HG03280 (cell line): ENCODE results near the gene FAM89B.

Experiments
- ATAC-seq: cut with Tn5 transposase; IDR thresholded peaks from one replicate; pipeline ENCODE4 v1.9.1; 2021; ENCODE audit warnings: mild to moderate bottlenecking, moderate library complexity; ENCODE audit not compliant: unreplicated experiment

FAM89B gene

DNA sequence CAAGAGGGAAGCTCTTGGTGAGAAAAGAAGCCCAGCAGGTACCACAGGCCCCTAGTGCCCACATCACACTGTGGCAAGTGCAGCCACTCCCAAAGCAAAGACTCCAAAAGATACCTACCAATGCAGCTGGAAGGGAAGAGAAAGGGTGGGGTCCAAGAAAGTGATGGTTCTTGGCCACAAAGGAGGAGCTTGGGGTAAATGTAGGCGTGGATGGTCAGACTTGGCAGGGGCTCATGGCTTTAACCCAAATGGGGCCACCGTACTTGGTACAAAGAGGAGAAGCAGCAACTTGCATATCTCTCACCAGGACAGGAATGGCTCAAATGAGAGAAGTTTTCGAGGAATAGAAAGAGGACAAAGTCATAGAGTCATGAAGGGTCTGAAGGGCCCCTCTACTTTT, 36.9 kb downstream of the FAM89B start:
- ATAC-seq: no peak

DNA sequence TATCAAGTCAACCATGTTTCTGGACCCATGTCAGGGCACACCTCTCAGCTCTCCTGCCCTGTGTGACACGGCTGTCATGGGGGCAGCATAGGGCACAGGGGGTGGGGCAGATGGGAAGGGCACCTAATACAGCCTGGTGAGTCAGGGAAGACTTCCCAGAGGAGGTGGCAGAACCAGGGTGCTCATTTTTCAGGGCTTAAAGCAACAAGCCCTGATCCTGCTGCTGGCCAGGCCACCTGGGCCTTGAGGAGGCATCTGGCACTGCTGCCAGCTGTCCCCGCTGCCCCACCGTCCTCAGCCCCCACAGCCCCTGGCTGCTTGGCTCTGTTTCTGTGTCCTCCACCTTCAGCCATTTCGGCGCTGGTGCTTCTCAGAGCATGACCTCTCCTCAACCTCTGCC, 37.3 kb downstream of the FAM89B start:
- ATAC-seq: no peak

DNA sequence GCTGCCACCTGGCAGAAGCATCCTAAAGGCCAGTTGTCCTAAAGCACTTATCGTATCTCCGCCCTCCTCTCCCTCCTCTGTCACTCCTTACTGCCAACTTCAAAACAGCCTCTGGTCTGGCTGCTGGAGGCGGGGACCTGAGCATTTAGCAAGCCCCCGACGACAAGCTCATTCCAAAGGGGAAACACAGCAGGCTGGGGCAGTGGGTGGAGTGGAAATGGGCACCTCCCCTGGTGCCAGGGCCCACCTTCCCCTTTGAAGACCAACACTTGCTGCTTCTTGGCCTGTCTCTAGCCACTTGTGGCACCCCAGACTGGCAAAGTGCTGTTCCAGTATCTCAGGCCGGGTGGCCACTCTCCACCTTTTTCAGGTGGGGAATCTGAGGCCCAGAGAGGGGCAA, 38.1 kb downstream of the FAM89B start:
- no peak for ATAC-seq

DNA sequence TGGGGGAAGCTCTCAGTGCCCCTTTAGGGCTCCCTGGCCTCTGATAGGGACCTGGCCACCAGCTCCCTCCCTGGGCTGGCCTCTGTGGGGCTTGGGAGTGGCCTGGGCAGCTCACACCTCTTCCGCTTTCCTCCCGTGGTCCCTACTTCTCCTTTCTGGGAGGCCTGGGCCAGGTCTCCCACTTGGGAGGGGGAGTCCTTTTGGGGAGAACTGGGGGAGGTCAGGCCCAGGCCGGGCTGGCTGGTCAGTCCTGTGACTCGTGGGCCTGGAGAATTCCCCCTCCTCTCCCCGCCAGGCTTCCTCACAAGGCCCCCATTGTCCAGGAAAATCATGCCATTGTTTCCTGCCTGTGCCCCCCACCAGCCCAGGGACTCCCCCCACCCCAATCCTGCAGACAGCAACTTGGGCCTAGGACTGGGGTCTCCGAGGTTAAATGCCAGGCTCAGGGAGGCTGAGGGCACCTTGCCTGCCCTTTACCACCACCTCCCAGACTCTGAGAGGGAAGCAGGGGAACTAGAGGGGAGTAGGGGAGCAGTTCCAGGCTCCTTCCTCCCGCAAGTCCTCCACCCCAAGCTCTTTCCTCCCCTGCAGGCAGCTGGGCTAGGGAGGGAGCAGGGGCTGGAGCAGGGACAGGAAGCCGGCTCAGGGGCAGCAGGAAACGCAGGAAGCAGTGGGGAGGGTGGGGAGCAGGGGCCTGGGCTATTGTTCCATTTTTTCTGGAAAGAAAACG, 38.9 kb downstream of the FAM89B start:
- ATAC-seq: no peak

DNA sequence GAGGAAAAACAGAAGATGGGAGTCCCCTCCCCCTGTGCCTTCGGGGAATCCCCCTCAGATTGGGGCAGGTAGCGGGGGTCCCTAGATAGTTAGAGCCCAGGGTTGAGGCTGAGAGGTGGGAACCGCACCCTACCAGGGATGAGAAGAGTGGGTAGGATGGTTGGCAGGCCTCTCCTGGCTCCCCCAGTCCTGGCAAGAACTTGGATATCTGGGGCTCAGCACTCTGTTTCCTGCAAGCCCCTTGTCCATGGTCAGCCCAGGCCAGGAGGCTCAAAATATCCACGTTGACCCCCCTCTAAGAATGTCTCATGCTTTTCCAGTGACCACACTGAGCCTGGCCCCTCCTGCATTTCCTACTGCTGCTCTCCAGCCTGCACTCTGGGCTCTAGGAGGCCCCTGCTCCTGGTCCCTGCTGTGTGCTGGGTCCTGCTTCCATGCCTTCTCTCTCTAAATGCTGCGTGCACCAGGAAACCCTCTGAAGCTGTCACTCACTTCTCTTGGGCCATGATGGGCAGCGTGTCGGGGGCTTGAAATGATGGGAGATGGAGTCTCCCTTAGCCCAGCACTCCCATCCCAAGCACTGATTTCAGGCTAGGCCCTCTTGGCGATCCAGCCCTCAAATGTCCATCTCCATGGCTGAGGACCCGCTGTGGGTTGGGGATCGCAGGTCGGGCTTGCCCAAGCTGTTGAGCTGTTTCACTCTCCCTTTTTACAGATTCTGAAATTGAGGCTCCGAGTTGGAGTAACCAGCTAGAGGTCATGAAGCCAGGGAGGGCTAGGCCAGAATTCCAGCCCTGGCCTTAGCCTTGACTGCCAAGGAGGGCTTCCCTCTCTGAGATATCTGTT, 39.6 kb downstream of the FAM89B start:
- no peak for ATAC-seq

DNA sequence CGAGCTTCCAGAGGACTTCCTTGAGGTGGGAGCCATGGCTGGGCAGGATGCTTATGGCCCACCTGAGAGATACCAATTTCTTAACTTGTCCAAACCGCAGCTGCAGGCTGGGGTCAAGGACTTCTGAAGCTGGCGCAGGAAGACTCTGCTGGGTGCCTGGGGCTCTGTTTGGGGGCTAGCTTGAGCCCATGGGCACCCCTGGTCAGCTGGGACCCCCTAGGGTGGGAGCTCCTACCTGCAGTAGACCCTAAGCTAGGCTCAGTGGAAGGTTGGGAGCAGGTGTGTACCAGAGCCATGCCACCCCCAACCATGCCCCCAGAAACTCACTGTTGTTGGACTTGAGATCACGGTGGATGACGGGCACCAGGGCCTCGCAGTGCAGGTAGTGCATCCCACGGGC, 40.4 kb downstream of the FAM89B start:
- no peak for ATAC-seq

DNA sequence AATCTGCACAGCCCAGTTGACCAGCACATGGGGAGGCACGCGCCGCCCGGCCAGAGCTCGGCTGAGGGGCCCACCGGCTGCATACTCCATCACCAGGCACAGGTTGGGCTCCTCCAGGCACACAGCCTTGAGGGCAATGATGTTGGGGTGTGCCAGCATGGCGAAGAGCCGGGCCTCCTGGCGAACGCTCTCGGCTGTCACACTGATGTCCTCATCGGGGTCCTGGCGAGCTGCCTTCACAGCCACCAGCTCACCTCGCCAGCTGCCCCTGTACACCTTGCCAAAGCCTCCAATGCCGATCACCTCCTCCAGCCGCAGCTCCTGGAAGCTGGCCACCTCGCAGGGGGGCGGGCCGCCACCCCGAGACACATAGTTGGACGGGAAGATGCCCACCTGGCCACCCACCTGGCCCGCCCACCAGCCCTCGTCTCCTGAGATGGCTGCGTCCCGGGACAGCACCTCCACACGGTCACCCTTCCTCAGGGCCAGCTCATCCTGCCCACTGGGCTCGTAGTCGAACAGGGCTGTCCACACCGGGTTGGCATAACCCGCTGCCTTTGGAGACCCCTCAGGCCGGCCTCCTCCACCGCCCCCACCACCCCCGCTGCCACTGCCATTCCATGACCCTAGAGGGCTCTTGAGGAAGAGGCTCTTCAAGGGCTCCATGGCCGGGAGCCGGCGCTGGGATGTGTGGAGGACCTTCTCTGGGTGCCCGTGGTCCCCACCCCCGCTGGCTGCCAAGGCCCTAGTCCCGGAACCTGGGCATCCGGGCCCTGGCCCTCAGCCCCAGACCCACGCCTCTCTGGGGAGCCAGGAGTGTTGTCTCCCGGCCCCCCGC, 41.0 kb downstream of the FAM89B start:
- ATAC-seq: no peak

DNA sequence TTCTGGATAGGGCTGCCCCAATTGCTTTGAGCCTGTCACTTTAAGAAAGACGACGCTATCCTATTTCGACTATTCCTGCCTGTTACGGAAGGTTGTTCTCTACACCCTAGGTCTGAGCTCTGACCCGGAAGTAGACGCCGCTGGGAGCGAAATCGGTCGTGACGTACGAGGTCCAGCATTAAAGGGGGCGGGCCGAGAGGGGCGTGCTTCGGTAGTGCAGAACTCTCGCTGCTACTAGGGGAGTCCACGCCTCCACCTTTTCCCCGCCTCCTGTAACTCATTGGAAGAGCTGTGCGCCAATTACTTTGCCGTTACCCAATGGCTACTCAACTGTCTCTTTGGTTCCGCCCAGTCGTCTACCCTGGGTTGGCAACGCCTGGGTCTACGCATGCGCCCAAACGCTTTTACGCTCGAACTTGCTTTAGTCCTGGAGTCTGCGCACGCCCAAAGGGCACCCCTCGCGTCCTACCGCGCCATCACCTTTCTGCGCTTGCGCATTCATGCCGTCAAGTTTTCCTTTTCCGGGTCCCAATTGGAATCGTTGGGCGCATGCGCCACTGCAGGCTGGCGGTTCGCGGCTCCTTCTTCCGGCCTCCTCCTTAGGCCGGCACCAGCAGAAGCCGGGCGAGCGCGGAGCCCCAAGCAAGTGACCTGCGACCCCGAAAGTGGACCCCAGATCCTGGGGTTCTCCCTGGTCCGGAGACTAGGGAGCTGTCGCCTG, 43.1 kb downstream of the FAM89B start, which contains the start of gene PCNX3:
Gene PCNX3, plus strand, starts transcription at position 548 of the 721 bp plus-strand sequence. CDS start 536 bp downstream, outside the sequence.
- ATAC-seq: peak; percentile 81

DNA sequence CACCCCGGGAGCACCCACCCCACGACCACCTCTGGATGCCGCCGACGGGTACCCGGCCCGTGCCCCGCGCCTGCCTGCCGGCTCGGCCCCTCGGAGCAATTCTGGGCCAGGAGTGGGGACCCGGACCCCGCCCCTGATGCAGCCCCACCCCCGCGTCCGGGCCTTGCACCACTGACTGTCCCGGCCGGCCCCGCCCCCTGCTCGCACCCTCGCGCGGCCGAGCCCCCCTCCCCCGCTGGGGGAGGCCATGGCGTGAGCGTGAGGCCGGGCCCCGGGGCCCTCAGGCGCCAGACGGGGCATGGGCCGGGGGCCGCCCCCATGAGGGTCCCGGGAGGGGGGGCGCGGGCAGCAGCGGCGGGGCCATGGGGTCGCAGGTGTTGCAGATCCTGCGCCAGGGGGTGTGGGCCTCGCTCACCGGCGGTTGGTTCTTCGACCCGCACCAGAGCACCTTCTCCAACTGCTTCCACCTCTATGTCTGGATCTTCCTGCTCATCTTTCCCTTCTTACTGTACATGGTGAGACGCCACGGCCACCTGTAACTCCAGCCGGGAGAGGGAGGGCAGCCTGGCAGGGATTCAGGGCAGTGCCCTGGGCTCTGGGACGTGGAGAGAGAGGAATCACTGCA, 43.7 kb downstream of the FAM89B start:
- peak; percentile 7 for ATAC-seq

DNA sequence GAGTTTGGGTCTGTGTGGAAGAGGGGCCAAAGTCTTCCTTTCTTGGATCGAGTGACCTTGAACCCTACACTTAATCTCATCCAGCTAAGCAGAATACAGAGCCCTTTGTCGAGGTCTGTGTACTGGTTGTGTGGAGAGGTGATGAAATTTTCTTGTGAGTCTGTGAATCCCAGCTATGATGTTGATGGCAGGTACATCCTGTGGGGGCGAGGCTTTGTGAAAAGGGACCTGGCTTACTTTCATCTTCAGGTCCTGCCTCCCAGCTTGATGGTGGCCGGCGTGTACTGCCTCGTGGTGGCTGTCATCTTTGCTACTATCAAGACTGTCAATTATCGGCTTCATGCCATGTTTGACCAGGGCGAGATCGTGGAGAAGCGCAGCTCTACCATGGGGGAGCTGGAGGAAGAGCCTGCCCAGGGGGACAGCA, 44.2 kb downstream of the FAM89B start:
- no peak for ATAC-seq

DNA sequence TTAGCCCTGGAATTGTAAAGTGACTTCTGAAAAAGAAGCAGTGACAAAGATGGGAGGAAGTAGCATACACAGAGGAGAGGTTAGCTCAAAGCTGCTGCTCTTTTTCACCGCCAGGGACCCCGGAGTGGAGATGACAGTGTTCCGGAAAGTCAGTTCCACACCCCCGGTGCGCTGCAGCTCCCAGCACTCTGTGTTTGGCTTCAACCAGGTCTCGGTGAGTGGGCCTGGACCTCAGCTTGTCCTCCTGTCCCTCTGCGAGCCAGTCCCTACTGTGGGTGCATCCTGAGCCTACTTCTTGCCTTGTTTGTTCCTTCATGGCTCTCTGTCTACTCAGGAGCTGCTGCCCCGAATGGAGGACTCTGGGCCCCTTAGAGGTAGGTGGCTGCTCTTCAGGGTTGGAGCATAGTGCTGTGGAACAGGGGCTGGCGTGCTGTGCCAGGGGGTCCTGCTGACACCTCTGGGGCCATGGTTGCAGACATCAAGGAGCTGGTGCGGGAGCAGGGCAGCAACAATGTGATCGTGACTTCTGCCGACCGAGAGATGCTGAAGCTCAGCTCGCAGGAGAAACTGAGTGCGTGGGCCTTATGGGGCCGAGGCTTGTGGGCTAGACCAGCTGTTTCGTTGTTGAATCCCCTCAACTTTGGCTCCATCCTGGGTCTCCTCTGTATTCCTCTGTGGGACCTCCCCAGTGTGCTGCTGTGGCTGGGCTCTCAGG, 45.0 kb downstream of the FAM89B start:
- no peak for ATAC-seq

DNA sequence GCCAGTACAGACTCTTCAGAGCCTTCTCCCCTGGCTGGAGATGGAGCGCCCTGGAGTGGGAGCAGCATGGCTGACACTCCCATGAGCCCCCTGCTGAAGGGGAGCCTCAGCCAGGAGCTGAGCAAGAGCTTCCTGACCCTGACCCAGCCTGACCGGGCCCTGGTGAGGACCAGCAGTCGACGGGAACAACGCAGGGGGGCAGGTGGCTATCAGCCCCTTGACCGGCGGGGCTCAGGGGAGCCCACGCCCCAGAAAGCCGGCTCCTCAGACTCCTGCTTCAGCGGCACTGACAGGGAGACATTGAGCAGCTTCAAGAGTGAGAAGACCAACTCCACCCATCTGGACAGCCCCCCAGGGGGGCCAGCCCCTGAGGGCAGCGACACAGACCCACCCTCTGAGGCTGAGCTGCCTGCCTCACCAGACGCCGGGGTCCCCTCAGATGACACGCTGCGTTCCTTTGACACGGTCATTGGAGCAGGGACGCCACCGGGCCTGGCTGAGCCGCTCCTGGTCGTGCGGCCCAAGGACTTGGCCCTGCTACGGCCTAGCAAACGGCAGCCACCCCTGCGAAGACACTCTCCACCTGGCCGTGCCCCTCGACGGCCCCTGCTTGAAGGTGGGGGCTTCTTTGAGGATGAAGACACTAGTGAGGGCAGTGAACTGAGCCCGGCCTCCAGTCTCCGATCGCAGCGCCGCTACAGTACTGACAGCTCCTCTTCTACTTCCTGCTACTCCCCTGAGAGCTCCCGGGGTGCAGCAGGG, 45.8 kb downstream of the FAM89B start:
- no peak for ATAC-seq

DNA sequence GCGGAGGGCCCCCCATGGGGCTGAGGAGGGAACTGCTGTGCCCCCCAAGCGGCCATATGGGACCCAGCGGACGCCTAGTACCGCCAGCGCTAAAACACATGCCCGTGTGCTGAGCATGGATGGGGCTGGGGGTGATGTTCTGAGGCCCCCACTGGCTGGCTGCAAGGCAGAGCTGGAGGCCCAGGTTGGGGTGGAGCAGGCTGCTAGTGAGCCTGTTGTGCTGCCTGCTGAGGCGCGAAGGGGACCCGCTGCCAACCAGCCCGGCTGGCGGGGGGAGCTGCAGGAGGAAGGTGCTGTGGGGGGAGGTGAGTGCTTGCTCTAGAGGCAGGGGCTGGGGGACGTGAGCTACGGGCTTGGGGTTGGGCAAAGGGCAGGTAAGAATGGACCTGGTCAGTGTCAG, 46.4 kb downstream of the FAM89B start:
- ATAC-seq: no peak

DNA sequence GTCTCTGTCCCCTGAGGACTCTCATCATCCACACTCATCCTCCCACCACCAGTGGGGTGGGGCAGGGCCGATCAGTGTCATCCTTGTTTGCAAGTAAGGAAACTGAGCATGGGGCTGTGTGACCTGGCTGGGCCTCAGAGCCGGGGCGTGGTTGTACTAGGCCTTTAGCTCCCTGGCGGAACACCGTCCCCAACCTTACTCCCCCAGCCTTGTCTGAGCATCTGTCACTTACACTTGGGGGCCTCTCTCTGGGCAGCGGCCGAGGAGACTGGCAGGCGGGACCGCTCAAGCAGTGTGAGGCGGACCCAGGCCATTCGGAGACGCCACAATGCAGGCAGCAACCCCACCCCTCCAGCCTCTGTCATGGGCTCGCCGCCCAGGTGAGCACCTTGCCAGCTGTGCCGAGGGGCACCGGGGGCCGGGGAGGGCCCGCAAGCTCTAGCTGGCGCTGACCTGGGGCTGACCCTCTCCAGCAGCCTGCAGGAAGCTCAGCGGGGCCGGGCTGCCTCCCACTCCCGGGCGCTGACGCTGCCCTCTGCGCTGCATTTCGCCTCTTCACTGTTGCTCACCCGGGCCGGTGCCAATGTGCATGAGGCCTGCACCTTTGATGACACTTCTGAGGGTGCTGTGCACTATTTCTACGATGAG, 47.1 kb downstream of the FAM89B start:
- ATAC-seq: no peak

DNA sequence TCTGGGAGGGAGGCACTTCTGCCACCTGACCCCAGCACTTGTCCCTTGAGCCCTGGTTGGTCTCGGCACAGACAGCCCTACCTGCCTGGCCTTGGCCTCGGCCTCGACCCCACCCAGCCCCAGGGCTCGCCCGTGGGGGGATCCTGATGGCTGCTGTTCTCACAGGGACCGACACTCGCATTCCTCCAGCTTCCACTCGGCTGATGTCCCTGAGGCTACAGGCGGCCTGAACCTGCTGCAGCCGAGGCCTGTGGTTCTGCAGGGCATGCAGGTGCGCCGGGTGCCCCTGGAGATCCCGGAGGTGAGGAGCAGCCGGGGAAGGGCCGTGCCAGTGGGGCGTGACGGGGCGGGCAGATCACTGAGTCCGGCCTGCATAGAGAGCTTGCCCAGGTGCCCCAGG, 48.3 kb downstream of the FAM89B start:
- no peak for ATAC-seq

DNA sequence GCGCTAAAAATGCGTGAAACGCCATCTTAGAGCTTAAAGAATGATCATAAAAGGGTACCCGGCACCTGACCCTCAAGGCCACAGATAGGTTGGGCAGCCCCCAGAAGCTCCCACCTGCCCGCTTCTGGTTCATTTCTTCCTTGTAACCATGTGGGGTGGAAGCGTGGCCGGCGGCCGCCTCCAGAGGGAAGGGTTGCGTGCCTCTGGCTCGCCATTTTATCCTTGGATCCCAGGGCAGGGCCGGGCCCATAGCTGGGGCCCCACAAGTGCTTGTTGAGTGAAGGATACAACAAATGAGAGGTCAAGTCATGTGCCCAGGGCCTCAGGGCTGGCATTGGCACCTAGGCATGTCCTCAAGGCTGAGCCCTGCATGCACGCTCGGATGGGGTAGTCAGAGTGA, 49.1 kb downstream of the FAM89B start:
- no peak for ATAC-seq

DNA sequence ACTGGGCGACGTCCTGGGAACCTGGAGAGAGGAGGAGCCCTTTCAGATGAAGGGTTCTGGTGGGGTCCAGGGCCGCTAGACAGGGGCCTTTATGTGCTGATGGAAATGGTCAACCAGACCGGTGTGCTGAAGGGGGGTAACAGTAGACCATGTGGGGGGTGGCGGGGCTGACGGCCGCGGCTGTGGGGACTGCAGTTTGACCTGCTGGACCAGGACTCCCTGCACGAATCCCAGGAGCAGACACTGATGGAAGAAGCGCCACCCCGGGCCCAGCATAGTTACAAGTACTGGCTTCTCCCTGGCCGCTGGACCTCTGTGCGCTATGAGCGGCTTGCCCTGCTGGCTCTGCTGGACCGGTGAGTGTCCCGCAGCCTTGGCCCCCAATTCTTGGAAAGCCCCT, 49.7 kb downstream of the FAM89B start:
- ATAC-seq: no peak

DNA sequence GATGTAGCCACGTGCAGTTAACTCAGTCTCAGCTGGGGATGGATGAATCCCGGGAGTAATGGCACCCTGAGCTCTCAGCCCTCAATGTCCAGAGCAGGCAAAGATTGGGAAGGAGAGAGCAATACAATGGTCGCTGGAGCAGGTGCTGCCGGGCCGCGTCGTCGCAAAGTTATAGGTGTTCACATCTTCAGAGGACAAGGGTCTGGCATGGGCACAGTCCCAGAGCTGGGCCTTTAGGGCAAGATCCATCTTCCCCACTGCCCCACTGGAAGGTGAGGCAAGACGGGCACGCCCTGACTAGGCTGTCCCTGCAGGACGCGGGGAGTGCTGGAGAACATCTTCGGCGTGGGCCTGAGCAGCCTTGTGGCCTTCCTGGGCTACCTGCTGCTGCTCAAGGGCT, 50.8 kb downstream of the FAM89B start:
- no peak for ATAC-seq
